HL-60 (cell line): ENCODE results near the gene REC114.

Experiments used
- DNase-seq, 2 experiments: peaks; one replicate each; pipeline ENCODE4 v3.0.0-alpha.2; 2010 to 2020; ENCODE audit warnings: low read depth in 1 of 2, low spot score in 1 of 2
- H3K27ac ChIP-seq: fragments of 250-450 bp; sonication (Bioruptor Pico); replicated peaks from 2 replicates; pipeline ENCODE4 v1.5.1; 2020; ENCODE audit warnings: mild to moderate bottlenecking, moderate library complexity
- H3K27me3 ChIP-seq: fragments of 250-450 bp; sonication (Bioruptor Pico); 2 replicates; pipeline ENCODE4 v1.5.1; 2021; ENCODE audit warnings: mild to moderate bottlenecking, moderate library complexity; ENCODE audit not compliant: insufficient read depth, poor library complexity, severe bottlenecking
- H3K4me3 ChIP-seq: replicated peaks from 2 replicates; pipeline ENCODE4 v1.5.1; 2011; ENCODE audit warnings: mild to moderate bottlenecking, control low read depth, low read length; ENCODE audit not compliant: insufficient read depth
- GABPA ChIP-seq: IDR thresholded peaks from 2 replicates; pipeline ENCODE4 v1.6.1; 2012; ENCODE audit warnings: low read depth
- POLR2AphosphoS5 ChIP-seq: IDR thresholded peaks from 2 replicates; pipeline ENCODE4 v1.6.1; 2012; ENCODE audit warnings: low read depth
- SPI1 ChIP-seq: IDR thresholded peaks from 2 replicates; pipeline ENCODE4 v1.6.1; 2012; ENCODE audit warnings: low read depth, mild to moderate bottlenecking, borderline replicate concordance
- TF ChIP-seq, protein P1 (sequence below): IDR thresholded peaks from one replicate; pipeline ENCODE4 v1.5.1; 2011; ENCODE audit warnings: low read length, control low read depth, inconsistent platforms; ENCODE audit not compliant: insufficient read depth
- TF ChIP-seq, protein P2 (sequence below): IDR thresholded peaks from 2 replicates; pipeline ENCODE4 v1.6.1; 2012; ENCODE audit warnings: low read depth; ENCODE audit not compliant: insufficient replicate concordance

The REC114 gene

DNA sequence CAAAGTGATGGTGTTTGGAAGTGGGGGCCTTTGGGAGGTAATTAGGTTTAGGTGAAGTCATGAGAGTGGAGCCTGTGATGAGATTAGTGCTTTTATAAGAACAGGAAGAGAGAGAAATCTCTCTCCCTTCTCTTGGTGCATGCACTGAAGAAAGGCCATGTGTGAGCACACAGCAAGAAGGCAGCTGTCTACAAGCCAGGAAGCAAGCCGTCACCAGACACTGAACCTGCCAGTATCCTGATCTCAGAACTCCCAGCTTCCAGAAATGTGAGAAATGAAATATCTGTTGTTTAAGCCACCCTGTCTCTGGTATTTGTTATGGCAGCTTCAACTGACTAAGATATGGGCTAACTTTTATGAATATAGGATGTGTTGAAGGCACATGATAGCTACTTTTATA is 72.6 kb downstream of the REC114 start:
- no peak for DNase-seq
- H3K4me3 ChIP-seq, result no peak overlapping the region
- peaks cover 10% of the 10 kb centered on the region for H3K27me3 ChIP-seq
- TF ChIP-seq, protein P1, sequence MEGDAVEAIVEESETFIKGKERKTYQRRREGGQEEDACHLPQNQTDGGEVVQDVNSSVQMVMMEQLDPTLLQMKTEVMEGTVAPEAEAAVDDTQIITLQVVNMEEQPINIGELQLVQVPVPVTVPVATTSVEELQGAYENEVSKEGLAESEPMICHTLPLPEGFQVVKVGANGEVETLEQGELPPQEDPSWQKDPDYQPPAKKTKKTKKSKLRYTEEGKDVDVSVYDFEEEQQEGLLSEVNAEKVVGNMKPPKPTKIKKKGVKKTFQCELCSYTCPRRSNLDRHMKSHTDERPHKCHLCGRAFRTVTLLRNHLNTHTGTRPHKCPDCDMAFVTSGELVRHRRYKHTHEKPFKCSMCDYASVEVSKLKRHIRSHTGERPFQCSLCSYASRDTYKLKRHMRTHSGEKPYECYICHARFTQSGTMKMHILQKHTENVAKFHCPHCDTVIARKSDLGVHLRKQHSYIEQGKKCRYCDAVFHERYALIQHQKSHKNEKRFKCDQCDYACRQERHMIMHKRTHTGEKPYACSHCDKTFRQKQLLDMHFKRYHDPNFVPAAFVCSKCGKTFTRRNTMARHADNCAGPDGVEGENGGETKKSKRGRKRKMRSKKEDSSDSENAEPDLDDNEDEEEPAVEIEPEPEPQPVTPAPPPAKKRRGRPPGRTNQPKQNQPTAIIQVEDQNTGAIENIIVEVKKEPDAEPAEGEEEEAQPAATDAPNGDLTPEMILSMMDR, result no peak
- TF ChIP-seq, protein P2, sequence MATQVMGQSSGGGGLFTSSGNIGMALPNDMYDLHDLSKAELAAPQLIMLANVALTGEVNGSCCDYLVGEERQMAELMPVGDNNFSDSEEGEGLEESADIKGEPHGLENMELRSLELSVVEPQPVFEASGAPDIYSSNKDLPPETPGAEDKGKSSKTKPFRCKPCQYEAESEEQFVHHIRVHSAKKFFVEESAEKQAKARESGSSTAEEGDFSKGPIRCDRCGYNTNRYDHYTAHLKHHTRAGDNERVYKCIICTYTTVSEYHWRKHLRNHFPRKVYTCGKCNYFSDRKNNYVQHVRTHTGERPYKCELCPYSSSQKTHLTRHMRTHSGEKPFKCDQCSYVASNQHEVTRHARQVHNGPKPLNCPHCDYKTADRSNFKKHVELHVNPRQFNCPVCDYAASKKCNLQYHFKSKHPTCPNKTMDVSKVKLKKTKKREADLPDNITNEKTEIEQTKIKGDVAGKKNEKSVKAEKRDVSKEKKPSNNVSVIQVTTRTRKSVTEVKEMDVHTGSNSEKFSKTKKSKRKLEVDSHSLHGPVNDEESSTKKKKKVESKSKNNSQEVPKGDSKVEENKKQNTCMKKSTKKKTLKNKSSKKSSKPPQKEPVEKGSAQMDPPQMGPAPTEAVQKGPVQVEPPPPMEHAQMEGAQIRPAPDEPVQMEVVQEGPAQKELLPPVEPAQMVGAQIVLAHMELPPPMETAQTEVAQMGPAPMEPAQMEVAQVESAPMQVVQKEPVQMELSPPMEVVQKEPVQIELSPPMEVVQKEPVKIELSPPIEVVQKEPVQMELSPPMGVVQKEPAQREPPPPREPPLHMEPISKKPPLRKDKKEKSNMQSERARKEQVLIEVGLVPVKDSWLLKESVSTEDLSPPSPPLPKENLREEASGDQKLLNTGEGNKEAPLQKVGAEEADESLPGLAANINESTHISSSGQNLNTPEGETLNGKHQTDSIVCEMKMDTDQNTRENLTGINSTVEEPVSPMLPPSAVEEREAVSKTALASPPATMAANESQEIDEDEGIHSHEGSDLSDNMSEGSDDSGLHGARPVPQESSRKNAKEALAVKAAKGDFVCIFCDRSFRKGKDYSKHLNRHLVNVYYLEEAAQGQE, result no peak
- no peak for TF ChIP-seq SPI1
- TF ChIP-seq POLR2AphosphoS5, result no peak
- TF ChIP-seq GABPA, result no peak
- no peak overlapping the region for H3K27ac ChIP-seq

DNA sequence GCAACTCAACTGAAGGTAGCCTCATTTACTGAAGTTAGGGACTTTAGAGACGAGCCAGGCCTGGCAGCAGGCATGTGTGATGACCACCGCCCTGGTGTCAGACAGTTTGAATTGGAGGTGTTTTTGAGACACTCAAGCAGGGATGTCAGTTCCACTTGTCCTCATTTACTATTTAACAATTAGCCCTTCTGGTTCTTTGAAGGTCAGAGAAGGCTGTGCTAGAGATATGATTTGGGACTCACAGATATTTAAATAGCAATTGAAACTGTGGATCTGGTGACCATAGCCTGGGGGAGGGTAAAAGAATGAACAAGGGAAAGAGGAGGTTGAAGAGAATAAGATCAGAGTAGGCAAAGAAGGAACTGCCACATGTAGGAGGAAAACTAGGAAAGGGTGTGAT is 74.6 kb downstream of the REC114 start:
- Histone ChIP-seq H3K27ac (no peak overlapping the region), H3K4me3 (no peak overlapping the region), H3K27me3 (peaks cover 13% of the 10 kb centered on the region)
- DNase-seq, result no peak
- no peak for TF ChIP-seq SPI1
- no peak for TF ChIP-seq GABPA
- TF ChIP-seq POLR2AphosphoS5, result no peak
- TF ChIP-seq, protein P2, result no peak
- TF ChIP-seq, protein P1, result no peak

DNA sequence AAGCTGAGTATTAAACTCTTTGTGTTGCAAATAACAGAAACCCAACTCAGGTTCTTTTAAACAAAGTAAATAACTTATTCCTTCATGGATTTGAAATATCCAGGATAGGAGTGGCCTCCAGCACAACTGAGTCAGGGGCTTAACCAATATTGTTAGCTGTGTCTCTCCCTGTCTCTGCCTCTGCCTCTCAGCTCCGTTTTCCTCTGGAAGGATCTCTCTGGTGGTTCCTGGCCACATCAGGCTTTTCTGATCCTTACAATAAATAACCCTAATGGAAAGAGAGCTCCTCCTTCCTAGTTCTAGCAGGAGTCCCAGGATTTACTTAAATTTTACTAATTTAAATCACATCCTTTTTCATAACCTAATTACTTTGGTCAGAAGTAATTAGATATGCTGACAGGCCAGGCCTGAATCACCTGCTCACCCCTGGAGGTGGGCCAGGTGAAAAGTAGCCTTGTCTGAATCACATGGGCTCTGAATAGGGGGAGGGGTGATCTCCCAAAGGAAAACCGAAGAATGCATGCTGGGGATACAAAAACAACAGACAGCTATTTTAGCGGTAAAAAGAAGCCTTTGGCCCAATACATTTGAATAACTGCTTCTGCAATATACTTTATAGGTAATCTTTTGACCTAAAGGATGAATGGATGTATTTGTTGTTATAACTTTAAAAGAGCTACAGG is 75.4 kb downstream of the REC114 start:
- TF ChIP-seq POLR2AphosphoS5 (no peak), SPI1 (no peak), GABPA (no peak)
- TF ChIP-seq, protein P2, result no peak
- H3K27ac ChIP-seq, result no peak overlapping the region
- no peak overlapping the region for H3K4me3 ChIP-seq
- peaks cover 13% of the 10 kb centered on the region for H3K27me3 ChIP-seq
- no peak for DNase-seq
